Left lung (tissue), 10 donors: Measurements from ENCODE around the gene BTBD9. TPM values are rescaled to one million over a fixed set of nuclear protein-coding genes. Genes with fewer than 3 reads are reported as not detected.

Experiments
- ATAC-seq: fragments of 200-7000 bp; cut with Tn5 transposase; one replicate; pipeline ENCODE4 v1.9.1; 2020; ENCODE audit warnings: moderate library complexity
- DNase-seq, 4 donors: peaks; one replicate each; pipeline ENCODE4 v3.0.0-alpha.2; 2013 to 2020
- H3K27ac ChIP-seq, 2 donors: fragments of 200-600 bp; sonication (generic) in 1 of 2; one replicate each; pipeline versions ENCODE4 v1.5.0 to v1.8.0; 2020 to 2021
- H3K27me3 ChIP-seq, 2 donors: fragments of 200-600 bp; sonication (generic) in 1 of 2; one replicate each; pipeline versions ENCODE4 v1.5.0 to v1.8.0; 2020 to 2021
- H3K36me3 ChIP-seq, 2 donors: fragments of 200-600 bp; sonication (generic) in 1 of 2; one replicate each; pipeline versions ENCODE4 v1.5.0 to v1.8.0; 2020 to 2021
- H3K4me1 ChIP-seq, 2 donors: fragments of 200-600 bp; one replicate each; pipeline ENCODE4 v1.8.0; 2021
- H3K4me3 ChIP-seq, 2 donors: fragments of 200-600 bp; sonication (generic) in 1 of 2; one replicate each; pipeline versions ENCODE4 v1.5.0 to v1.8.0; 2020 to 2021; ENCODE audit warnings: mild to moderate bottlenecking in 1 of 2
- H3K9me3 ChIP-seq, 2 donors: fragments of 200-600 bp; sonication (generic) in 1 of 2; one replicate each; pipeline versions ENCODE4 v1.5.0 to v1.8.0; 2020 to 2021
- intact Hi-C, 2 donors: fragments of 100-400 bp; cut with DNase I; formaldehyde crosslinking; loops; one replicate each; pipeline versions ENCODE4 v1.11.2 to v1.14.2; 2022
- polyA plus RNA-seq, 6 donors: library from polyadenylated mRNA; unstranded; fragments of 120-200 nt; gene quantifications; one replicate each; pipeline ENCODE4 v1.2.1, GENCODE V29; 2013; ENCODE audit not compliant: insufficient read length in 6 of 6
- total RNA-seq, 2 donors: library from RNA; stranded (reverse); fragmentation: NEBNext Ultra II Directional; extraction: Animal tissue kit (Norgen Biotek cat#: 25700); gene quantifications; one replicate each; pipeline ENCODE4 v1.2.1, GENCODE V29; 2021
- TF ChIP-seq, protein P1 (sequence below), 2 donors: fragments of 200-600 bp; sonication (generic) in 1 of 2; IDR thresholded peaks; one replicate each; pipeline versions ENCODE4 v1.5.0 to v1.8.0; 2021; ENCODE audit warnings: antibody characterized with exemption in 2 of 2
- donor health status: DM: no; HTN: yes; CAD: no.
- donor health status: DM: no; HTN: no; CAD: no.

The BTBD9 gene
- total and polyA plus RNA-seq, 8 donors: 14.2 to 44.0 (median 16.0) TPM

DNA sequence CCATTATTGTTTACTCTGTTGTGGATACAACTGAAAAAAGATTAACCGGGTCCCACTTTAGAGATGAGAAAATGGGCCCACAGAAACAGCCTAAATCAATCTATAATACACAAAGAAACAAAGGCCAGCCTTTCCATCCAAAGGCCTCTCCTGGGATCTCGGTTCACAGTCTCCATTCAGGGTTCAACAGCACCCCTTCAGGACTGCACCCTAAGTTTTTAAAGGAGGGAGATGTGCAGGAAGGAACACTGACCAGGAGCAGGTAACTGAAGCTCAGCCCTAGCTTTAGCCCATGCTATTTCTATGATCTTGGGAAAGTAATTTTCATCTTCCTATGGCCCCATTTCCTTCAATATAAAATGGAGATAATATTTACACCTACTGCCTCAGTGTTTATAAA, 147.7 kb downstream of the BTBD9 start:
- Histone ChIP-seq H3K27ac (no peak overlapping the region), H3K4me1 (no peaks in the 10 kb centered on the region), H3K36me3 (no peaks in the 10 kb centered on the region), H3K9me3 (no peaks in the 10 kb centered on the region), H3K27me3 (no peaks in the 10 kb centered on the region), H3K4me3 (no peak overlapping the region)
- ATAC-seq: no peak
- DNase-seq: no peak
- intact Hi-C loops: no loop called here
- TF ChIP-seq, protein P1, sequence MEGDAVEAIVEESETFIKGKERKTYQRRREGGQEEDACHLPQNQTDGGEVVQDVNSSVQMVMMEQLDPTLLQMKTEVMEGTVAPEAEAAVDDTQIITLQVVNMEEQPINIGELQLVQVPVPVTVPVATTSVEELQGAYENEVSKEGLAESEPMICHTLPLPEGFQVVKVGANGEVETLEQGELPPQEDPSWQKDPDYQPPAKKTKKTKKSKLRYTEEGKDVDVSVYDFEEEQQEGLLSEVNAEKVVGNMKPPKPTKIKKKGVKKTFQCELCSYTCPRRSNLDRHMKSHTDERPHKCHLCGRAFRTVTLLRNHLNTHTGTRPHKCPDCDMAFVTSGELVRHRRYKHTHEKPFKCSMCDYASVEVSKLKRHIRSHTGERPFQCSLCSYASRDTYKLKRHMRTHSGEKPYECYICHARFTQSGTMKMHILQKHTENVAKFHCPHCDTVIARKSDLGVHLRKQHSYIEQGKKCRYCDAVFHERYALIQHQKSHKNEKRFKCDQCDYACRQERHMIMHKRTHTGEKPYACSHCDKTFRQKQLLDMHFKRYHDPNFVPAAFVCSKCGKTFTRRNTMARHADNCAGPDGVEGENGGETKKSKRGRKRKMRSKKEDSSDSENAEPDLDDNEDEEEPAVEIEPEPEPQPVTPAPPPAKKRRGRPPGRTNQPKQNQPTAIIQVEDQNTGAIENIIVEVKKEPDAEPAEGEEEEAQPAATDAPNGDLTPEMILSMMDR (IDR thresholded peaks at IDR 0.05): no peak

- ATAC-seq: no peak
Observed at GRCh38 chr6:38489951-38490350, 149.8 kb downstream of the BTBD9 start.

DNA sequence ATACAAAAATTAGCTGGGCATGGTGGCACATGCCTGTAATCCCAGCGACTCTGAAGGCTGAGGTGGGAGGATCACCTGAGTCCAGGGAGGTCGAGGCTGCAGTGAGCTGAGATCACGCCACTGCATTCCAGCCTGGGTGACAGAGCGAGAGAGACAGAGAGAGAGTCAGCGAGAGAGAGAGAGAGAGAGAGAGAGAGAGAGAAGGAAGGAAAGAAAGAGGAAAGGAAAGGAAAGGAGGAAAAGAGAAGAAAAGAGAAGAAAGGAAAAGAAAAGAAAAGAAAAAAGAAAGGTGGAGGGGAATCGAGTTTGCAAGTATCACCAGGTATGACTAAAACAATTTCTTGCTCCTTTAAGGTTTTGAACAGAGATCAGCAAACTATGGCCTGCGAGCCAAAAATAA, 152.3 kb downstream of the BTBD9 start:
- Histone ChIP-seq H3K4me1 (peaks cover 0 to 11% of the 10 kb centered on the region in 2 donors), H3K27ac (no peak overlapping the region), H3K27me3 (no peaks in the 10 kb centered on the region), H3K36me3 (no peaks in the 10 kb centered on the region), H3K9me3 (no peaks in the 10 kb centered on the region), H3K4me3 (no peak overlapping the region)
- intact Hi-C loops: no loop called here
- no peak for DNase-seq
- TF ChIP-seq, protein P1 (IDR thresholded peaks at IDR 0.05): no peak
- no peak for ATAC-seq

More at GRCh38 chr6:38489951-38490350, 149.8 kb downstream of the BTBD9 start:
- Histone ChIP-seq H3K4me3 (no peak overlapping the region), H3K36me3 (no peaks in the 10 kb centered on the region), H3K4me1 (no peaks in the 10 kb centered on the region), H3K27me3 (no peaks in the 10 kb centered on the region), H3K27ac (no peak overlapping the region), H3K9me3 (no peaks in the 10 kb centered on the region)
- intact Hi-C loops: no loop called here
- TF ChIP-seq, protein P1 (IDR thresholded peaks at IDR 0.05): no peak
- no peak for DNase-seq

- Histone ChIP-seq H3K4me1 (peaks cover 0 to 16% of the 10 kb centered on the region in 2 donors), H3K9me3 (no peaks in the 10 kb centered on the region), H3K36me3 (no peaks in the 10 kb centered on the region), H3K27ac (no peak overlapping the region), H3K27me3 (no peaks in the 10 kb centered on the region), H3K4me3 (no peak overlapping the region)
- ATAC-seq (no peak), DNase-seq (no peak)
- TF ChIP-seq, protein P1 (IDR thresholded peaks at IDR 0.05): no peak
- intact Hi-C loops: no loop called here
Observed at GRCh38 chr6:38485488-38485887, 154.2 kb downstream of the BTBD9 start.

DNA sequence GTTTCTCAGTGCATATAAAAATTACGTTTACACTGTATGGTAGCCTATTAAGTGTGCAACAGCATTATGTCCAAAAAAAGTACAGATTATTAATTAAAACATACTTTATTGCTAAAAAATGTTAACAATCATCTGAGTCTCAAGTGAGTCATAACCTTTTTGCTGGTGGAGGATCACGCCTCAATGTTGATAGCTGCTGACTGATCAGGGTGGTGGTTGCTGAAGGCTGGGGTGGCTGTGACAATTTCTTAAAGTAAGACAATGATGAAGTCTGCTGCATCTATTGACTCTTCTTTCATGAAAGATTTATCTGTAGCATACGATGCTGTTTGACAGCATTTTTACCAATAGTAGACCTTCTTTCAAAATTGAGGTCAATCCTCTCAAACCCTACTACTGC, 155.1 kb downstream of the BTBD9 start:
- no peak for ATAC-seq
- DNase-seq: no peak
- no peak overlapping the region for H3K27ac ChIP-seq
- no peaks in the 10 kb centered on the region for H3K9me3 ChIP-seq
- H3K27me3 ChIP-seq: no peaks in the 10 kb centered on the region
- TF ChIP-seq, protein P1 (IDR thresholded peaks at IDR 0.05): no peak
- peaks cover 0 to 21% of the 10 kb centered on the region in 2 donors for H3K4me1 ChIP-seq
- H3K4me3 ChIP-seq: no peak overlapping the region
- no peaks in the 10 kb centered on the region for H3K36me3 ChIP-seq
- intact Hi-C loops: no loop called here
